HG03108 (cell line): ENCODE measurements around the gene FAT1.

Experiments used
- ATAC-seq: cut with Tn5 transposase; IDR thresholded peaks from one replicate; pipeline ENCODE4 v1.9.1; 2021; ENCODE audit warnings: moderate library complexity; ENCODE audit not compliant: unreplicated experiment

The FAT1 gene

GRCh38 chr4:186570193-186570996 is 153.3 kb downstream of the FAT1 start:
- ATAC-seq, result no peak

GRCh38 chr4:186569533-186570192 is 154.0 kb downstream of the FAT1 start:
- ATAC-seq, result no peak

GRCh38 chr4:186566068-186566467 is 157.6 kb downstream of the FAT1 start:
- no peak for ATAC-seq

- no peak for ATAC-seq
These were observed 159.9 kb downstream of the FAT1 start for GRCh38 chr4:186563761-186564160.

GRCh38 chr4:186561748-186562147 is 161.9 kb downstream of the FAT1 start:
- no peak for ATAC-seq

DNA sequence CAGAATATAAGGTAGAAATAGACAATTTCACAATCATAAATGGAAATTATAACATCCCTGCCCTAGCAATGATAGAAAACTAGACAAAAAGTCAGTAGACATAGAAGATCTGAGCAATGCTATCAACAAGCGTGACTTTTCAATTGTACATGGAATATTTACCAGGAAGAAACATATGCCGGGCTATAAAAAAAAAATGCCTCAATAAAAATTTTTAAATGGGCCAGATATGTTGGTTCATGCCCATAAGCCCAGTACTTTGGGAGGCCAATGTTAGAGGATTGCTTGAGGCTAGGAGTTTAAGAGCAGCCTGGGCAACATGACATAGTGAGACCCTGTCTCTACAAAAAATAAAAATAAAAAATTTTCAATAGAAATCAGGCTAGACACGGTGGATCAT is 163.0 kb downstream of the FAT1 start:
- no peak for ATAC-seq

DNA sequence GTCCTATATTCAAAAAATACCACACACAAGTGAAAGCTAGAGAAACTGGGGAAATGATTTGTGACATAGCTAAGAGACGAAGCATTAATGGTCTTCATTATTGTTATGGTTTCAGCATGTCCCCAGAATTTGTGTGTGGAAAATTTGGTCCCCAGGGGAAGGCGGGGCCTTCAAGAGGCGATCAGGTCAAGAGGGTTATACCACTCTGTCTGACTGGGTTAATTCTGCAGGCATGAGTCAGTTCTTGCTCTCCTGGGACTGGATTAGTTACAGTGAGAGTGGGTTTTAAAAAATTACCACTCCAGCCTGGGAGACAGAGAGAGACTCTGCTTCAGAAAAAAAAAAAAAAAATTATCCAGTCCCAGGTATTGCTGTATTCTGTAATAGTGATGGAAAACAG is 166.2 kb downstream of the FAT1 start:
- ATAC-seq, result no peak

DNA sequence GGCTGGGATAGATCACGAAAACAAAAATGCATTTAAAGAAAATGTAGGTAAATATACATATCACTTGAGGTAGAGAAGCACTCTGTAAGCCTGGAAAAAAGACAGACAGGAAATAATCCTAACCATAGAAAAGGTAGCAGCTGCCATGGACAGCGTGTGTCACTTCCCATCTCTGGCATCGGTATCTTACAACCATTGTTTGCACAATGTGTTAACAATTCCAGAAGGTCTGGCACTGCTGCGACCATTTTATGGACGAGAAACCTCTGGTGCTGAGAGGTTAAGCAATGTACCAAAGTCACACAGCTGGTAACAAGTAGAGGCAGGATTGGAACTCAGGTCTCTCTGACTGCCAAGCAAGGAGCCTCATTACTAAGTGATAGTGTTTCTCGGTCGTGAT is 166.6 kb downstream of the FAT1 start:
- ATAC-seq, result no peak

DNA sequence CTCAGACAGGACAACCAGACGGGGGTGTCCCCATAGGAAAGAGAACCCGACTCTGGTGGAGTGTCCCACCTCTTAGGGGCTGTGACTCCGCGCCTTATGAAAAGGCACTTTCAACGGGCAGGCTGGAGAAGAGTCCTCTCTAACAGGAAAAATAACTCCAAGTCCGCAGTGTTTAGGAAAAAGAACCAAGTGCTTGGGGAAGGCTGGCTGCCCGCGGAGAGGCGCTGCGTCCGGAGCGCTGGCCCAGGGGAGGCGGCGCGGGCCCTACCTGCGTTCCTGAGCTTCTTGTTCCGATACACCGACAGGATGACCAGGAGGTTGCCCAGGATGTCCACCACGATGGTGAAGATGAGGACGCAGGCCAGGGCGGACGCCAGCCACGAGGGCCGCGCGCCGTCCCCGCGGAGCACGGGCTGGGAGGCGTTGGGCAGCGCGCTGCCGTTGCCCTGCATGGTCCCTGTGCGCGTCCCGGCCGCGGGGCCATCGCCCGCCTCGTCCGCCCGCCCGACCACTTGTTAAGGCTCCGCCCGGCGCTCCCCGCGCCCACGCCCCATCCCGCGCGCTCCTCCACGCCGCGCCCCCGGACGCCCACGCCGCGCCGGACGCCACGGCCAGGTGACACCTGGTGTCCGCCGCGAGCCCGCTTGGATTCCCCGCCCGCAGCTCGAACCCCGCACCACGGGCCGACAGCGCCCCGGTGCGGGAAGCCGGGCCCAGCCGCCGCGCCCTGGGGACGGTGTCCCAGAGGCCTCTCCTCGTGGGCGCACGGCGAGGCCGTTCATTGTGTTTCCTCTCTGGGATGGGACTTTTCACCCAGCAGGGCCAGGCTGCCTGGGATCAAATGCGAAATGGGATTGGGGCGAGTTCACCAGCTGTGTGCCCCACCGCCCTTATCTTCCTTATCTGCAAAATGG is 168.5 kb downstream of the FAT1 start, which contains the start of gene MTNR1A:
Gene MTNR1A (minus strand): TSS at position 654 of the 914 bp plus-strand sequence. CDS start 202 bp downstream, at position 452.
- ATAC-seq, result no peak

DNA sequence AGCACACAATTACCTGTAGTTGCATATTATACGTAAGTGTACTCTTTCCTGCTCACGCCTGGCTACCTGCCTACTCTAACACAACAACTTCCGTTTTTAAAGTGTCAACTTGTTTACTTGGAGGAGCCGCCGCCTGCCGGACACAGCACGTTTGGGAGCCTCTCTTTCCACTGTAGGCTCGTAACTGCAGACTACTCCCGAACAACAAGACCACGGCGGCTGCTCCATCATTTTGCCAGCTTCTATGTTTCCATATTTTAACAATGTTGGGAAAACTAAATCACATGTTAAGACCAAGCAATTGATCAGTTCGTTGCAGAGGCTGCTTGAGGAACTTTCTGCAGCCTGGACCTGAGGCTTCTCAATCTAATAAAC is 169.1 kb downstream of the FAT1 start:
- ATAC-seq, result no peak

GRCh38 chr4:186553717-186554116 is 169.9 kb downstream of the FAT1 start:
- no peak for ATAC-seq

GRCh38 chr4:186551849-186552248 is 171.8 kb downstream of the FAT1 start:
- ATAC-seq, result no peak

- ATAC-seq, result no peak
These were observed 178.2 kb downstream of the FAT1 start for GRCh38 chr4:186545436-186545835.

- ATAC-seq, result no peak
These were observed 180.4 kb downstream of the FAT1 start for GRCh38 chr4:186543206-186543605.

- no peak for ATAC-seq
These were observed 181.9 kb downstream of the FAT1 start for GRCh38 chr4:186541801-186542200.

GRCh38 chr4:186537843-186538521 is 185.7 kb downstream of the FAT1 start:
- no peak for ATAC-seq
